ENCODE measurements around the gene KYAT1.

KYAT1 gene

DNA sequence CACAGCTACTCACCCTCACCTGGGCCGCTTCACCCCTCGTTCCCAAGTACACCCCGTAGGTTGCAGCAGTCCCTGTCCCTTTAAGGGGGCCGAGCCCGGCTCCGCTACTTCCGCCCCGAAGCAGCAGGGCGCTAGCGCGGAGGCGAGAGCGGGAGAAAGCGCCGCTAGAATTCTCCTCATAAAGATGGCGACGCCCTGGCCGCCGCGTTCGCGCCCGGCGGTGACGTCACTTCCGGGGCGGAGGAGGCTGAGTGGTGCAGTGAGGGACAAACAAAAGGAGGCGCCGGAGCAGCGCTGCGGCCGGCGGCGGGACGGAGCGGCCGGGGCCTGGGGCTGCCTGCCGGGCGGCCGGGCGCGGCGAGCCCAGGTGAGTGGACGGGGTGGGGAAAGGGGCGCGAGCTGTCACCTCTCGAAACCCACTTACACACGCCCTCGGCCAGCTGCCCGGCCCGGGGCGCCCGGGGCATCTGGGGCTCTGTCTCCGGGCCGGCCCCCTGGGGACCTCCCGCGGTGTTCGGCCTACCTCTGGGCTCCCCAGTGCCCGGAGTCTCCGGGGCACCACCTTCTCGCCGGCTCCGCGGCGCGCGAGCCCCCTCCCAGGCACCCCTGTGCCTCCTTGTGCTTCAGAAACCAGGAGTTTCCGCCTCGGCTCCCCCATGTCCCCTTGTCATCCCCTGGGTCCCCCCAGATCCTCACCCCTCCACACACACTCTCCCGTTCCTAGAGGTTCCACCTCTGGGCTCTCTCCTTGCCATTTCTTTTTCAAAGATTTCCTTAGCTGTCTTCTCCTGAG is at the start of gene KYAT1, which contains the start of gene LRRC8A:
KYAT1 (minus strand) TSS at position 67 of the 793 bp plus-strand sequence. CDS start 36,545 bp downstream, outside the sequence.
LRRC8A (plus strand) TSS at position 250 of the 793 bp plus-strand sequence. CDS start 25,032 bp downstream, outside the sequence.
- peak; percentile 97 to 99 for DNase-seq (ENCODE audit: low read depth in 1 of 2, low spot score in 1 of 2)

GRCh38 chr9:128929560-128929959 is 47.8 kb upstream of the KYAT1 start:
- no peak for DNase-seq (ENCODE audit: low read depth in 1 of 2, low spot score in 1 of 2)

DNA sequence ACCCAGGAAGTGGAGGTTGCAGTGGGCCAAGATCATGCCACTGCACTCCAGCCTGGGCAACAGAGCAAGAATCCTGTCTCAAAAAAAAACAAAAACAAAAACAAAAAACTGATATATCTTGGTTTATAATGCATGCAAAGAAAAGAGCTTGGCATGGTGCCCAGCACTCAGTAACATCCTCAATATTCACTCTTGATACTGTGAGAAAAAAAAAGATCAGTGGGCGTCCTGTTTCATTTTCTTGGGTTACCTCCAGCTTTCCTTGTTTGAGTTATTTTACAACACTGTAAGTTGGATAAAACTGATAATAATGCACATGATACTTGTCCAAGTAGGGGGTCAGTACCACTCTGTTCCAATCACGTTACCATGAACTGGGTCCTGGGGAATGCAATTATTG is 46.9 kb upstream of the KYAT1 start:
- no peak for DNase-seq (ENCODE audit: low read depth in 1 of 2, low spot score in 1 of 2)

DNA sequence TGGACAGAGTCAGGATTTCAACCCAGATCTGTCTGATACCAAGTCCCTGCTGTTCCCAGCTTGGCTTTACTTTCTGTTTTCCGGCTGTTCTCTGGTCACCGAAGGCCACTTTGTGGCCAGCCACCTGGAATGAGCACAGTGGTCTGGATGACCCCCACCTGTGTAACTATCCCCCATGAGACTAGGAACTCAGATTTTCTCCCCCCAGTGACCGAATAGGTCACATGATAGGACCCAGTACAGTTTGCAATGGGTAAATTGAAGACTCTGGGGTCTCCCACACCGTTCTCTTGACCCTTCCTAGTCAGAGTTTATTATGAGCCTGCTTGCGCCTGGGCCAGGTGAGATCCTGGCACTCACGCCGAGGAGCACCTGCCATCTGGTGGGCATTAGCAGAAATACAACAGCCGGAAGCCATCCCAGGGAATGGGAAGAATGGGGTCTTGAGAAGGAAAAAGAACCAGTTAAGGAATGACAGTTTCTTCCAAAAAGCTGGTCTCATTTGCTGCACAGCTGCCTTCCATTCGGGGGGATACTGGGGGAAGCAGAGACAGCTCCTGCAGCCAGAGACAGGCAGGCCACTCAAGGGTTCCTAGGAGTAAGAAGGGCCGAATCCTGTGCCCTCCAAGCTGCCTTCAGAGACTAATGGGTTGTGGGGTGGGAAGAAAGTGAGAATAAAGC is 46.1 kb upstream of the KYAT1 start:
- DNase-seq (ENCODE audit: low read depth in 1 of 2, low spot score in 1 of 2), result peak; percentile 24 to 45

DNA sequence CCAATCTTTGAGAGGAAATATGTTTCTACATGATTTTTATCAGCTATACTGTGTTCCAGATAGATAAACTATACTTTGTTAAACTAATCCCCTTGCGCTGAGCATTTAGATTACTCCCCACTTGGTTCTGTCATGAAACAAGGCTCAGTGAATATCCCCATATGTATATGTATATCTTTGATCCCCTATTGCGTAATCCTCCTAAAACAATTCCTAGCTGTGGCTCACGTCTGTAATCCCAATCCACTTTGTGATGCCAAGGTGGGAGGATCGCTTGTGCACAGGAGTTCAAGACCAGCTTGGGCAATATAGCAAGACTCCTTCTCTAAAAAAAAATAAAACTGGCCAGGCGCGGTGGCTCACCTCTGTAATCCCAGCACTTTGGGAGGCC is 41.7 kb upstream of the KYAT1 start:
- no peak for DNase-seq (ENCODE audit: low read depth in 1 of 2, low spot score in 1 of 2)

DNA sequence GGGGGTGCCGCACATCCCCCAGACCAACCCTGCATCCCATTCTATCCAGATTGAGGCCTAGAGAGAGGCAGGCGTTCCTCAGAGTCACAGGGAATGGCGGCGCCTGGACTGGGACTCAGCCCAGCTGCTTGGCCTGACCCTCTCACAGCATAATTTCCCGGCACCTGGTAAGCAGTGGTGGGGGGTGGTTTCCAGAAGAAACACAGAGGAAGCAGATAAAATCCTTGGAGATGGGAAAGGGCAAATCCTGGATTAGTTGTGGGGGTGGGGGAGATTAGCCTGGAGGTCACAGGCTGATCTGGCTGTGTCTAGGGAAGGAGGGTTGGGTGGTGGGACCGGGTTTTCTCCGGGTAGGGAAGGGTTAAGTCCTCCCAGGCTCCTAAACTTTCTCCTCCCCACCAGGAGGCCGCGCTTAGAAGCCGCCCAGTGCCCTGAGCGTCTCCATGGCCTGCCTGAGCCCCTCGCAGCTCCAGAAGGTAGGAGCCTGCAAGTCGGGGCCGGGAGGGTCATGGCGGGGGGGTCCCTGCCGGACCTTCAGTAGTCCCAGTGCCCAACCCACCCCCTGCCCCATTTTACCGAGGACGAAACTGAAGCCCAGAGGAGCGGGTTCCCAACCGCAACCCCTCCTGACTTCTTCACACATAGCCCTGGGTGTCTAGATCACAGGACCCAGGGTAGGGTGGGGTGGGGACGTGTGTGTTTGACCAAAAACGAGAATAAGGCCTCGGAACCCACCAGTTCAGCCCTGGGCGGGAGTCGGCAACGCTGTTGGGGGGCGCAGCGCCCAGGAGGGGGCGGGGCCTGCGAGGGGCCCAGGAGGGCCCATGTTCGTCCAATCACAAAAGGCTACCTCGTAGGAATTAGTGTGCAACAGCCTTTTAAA is 40.4 kb upstream of the KYAT1 start:
- no peak for DNase-seq (ENCODE audit: low read depth in 1 of 2, low spot score in 1 of 2)

DNA sequence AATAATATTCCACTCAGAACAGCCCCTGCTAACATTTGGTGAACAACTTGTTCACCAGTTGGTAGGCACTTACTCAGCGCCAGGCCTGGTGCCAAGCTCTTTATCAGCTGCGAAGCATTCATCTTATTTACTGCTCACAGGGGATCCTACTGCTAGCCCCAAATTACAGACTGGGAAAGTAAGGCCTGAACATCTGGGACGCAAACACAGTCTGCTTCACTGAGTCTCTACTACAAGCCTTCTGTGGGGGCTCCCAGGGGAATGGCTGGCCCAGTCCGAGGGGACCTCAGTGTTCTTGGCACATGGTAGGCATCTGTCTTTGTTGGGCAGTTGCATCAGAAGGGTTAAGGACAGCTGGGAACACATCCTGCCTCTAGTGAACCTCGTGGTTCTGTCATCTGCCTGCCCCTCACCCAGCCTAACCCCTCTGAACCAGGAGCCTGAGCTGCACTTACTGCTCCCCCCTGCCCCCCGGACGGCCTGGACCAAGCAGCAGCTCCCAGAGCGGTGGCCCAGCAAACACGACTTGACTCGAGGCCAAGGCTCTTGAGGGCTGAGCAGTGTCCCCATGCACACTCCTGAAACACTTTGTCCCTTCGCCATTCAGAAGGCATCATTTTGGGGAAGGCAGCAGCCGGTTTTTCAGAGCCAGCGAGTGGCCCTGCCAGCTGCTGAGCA is 38.8 kb upstream of the KYAT1 start, which contains the start of gene PHYHD1:
PHYHD1 (plus strand) TSS at position 602 of the 678 bp plus-strand sequence. CDS start 1,342 bp downstream, outside the sequence.
- no peak for DNase-seq (ENCODE audit: low read depth in 1 of 2, low spot score in 1 of 2)

GRCh38 chr9:128919402-128920089 is 37.8 kb upstream of the KYAT1 start:
- DNase-seq (ENCODE audit: low read depth in 1 of 2, low spot score in 1 of 2), result no peak

DNA sequence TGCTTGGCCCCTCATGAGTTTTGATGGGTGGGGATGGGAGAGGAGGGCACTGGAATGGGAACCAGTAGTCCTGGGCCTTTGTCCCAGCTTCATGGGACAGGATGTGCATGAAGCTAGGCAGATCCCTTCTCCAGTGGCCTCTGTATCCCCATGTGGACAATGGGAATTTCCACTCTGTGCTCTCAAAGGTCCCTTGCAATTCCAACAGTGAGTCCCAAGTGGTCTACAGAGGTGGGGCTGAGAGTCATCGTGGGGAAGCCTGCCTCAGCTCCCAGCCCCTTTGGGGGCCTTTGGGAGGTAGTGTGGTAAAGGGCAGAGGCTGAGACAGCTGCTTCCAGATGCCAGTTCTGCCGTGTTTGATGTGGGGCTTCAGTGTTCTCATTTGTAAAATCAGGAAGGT is 37.2 kb upstream of the KYAT1 start:
- no peak for DNase-seq (ENCODE audit: low read depth in 1 of 2, low spot score in 1 of 2)

GRCh38 chr9:128917151-128917849 is 35.5 kb upstream of the KYAT1 start:
- no peak for DNase-seq (ENCODE audit: low read depth in 1 of 2, low spot score in 1 of 2)

DNA sequence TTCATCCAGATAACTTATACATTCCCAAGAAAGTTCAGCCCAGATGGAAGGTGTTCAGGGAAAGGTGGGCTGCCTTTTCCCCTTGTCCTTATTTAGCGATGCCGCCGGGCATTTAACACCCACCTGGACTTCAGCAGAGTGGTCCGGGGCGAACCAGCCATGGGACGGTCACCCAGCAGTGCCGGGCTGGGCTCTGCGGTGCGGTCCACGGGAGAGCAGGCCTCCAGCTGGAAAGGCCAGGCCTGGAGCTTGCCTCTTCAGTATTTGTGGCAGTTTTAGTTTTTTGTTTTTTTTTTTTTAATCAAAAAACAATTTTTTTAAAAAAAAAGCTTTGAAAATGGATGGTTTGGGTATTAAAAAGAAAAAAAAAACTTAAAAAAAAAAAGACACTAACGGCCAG is 35.0 kb upstream of the KYAT1 start:
- no peak for DNase-seq (ENCODE audit: low read depth in 1 of 2, low spot score in 1 of 2)

GRCh38 chr9:128916204-128916603 is 34.5 kb upstream of the KYAT1 start:
- DNase-seq (ENCODE audit: low read depth in 1 of 2, low spot score in 1 of 2), result no peak

GRCh38 chr9:128913995-128914772 is 32.4 kb upstream of the KYAT1 start:
- DNase-seq (ENCODE audit: low read depth in 1 of 2, low spot score in 1 of 2), result no peak

GRCh38 chr9:128913048-128913900 is 31.5 kb upstream of the KYAT1 start:
- no peak for DNase-seq (ENCODE audit: low read depth in 1 of 2, low spot score in 1 of 2)

DNA sequence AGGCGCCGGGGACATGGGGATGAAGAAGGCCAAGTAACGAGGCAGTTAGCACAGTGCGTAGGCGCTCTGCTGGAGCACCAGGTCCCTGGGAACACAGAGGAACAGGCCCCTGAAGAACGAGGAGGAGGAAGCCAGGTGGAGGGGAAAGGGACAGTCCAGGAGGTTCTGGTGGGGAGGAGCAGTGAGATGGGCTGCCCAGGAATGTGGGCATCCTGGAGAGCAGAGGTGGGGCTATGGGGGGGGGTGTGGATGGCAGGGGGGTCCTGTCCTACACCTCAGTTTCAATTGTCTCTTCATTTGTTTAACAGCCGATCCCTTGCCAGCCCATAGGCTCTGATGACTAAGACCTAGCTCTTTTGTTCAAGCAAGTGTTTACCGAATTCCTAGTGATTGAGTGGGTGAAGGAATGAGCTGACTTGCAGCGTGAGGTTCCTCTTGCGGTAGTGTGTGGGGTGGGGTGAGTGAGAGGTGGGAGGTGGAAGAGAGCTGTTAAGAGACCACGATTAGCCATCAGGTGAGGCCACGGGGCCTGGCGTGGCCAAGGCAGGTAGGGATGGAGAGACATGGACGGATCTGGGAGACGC is 30.6 kb upstream of the KYAT1 start:
- DNase-seq (ENCODE audit: low read depth in 1 of 2, low spot score in 1 of 2), result no peak

GRCh38 chr9:128911529-128912035 is 29.8 kb upstream of the KYAT1 start:
- no peak for DNase-seq (ENCODE audit: low read depth in 1 of 2, low spot score in 1 of 2)

GRCh38 chr9:128910906-128911305 is 29.2 kb upstream of the KYAT1 start:
- no peak for DNase-seq (ENCODE audit: low read depth in 1 of 2, low spot score in 1 of 2)

All from activated CD4-positive, alpha-beta T cell treated with anti-CD3 and anti-CD28 coated beads, Interleukin-2, amount 50 U/mL, for 24 hours (primary cell).